ENCODE results near the gene RPL18A.

Gene RPL18A

DNA sequence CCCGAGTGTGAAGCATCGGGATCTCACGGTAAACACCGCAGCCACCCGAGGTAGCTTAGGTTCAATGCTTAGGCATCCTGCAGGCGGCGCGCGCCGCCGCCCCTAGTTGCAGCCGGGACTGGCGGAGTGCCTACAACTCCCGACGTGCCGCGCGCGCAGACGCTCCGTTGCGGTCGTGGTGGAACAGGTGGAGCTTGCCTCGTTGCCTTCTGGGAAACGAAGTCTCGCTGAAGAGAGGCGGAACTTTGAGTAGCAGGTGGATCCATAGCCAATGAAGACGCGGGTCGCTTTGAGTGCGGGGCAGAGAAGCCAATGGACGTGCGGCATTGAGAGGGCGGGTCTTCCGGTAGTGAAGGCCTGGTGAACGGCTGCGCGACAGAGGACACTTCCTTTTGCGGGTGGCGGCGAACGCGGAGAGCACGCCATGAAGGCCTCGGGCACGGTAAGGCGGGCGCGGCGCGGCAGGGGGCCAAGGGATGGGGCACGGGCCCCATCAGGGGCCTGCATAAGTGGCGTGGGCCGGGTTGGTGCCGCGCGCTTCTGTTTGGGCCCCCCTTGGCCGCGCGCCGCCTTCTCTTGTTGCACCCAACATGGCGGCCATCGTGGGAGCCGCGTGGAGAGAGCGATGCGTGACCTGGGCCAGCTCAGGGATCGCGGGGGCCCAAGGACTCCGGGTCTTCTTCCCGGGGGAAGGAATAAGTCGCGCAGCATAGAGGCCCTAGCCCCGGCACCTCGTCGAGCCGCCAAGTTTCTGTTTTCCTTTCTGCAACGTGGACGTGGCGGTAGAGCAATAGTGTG lies at the start of gene RPL18A:
RPL18A (plus strand) TSS at position 378 of the 798 bp plus-strand sequence; CDS start at position 425, 47 bp downstream.
- peak; percentile 96 for ATAC-seq
- DNase-seq: peak; percentile 97

DNA sequence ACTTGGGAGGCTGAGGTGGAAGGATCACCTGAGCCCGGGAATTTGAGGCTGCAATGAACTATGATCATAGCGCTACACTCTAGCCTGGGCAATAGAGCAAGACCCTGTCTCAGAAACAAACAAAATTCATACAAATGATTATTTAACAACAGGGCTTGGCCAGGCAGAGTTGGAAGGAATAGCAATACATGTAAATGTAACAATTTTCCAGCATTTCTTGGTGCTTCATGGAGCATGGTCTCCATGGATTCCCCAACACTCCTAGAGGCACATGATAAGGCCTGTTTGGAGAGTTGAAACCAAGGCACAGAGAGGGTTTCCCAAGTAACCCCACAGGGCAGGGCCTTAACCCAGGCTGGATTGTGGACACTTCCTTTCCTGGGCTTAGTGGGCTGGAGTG lies 48.6 kb upstream of the RPL18A start:
- DNase-seq: no peak
- no peak for ATAC-seq

DNA sequence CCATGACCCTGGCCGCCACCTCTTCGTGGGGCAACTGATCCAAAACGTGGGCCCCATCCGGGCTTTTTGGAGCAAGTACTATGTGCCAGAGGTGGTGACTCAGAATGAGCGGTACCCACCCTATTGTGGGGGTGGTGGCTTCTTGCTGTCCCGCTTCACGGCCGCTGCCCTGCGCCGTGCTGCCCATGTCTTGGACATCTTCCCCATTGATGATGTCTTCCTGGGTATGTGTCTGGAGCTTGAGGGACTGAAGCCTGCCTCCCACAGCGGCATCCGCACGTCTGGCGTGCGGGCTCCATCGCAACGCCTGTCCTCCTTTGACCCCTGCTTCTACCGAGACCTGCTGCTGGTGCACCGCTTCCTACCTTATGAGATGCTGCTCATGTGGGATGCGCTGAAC lies 48.0 kb upstream of the RPL18A start:
- no peak for DNase-seq
- ATAC-seq: no peak

DNA sequence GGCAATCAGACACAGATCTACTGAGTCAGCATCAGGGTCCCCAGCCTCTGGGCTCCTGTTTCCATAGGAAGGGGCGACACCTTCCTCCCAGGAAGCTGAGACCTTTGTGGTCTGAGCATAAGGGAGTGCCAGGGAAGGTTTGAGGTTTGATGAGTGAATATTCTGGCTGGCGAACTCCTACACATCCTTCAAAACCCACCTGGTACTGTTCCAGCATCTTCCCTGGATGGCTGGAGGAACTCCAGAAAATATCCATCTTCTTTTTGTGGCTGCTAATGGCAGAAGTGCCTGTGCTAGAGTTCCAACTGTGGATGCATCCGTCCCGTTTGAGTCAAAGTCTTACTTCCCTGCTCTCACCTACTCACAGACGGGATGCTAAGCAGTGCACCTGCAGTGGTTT lies 47.6 kb upstream of the RPL18A start:
- ATAC-seq (no peak), DNase-seq (no peak)

DNA sequence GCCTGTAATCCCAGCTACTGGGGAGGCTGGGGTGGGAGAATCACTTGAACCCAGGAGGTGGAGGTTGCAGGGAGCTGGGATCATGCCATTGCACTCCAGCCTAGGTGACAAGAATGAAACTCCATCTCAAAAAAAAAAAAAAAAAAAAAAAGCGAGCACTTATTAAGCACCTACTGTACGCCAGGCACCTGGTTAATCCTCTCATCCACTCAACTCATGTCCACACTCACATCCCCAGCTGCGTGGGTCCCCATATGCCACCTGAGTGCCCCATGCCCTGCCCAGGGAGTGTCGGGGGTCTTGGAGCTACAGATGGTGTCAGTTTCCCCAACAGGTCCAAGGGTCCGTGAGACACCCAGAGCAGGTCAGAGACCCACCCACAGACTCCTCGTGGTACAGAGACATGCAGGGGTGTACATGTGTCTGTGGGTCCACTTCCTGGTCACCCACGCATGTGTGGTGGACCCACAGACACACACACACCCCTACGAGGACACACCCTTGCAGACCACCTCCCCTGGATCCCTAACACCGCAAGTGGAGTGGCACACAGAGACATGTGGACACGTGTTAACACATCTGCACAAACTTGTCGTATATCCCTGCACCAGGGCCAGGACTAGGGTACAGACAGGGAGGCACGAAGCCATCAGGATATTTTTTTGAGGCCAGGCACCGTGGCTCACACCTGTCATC lies 41.9 kb upstream of the RPL18A start:
- ATAC-seq (no peak), DNase-seq (no peak)

DNA sequence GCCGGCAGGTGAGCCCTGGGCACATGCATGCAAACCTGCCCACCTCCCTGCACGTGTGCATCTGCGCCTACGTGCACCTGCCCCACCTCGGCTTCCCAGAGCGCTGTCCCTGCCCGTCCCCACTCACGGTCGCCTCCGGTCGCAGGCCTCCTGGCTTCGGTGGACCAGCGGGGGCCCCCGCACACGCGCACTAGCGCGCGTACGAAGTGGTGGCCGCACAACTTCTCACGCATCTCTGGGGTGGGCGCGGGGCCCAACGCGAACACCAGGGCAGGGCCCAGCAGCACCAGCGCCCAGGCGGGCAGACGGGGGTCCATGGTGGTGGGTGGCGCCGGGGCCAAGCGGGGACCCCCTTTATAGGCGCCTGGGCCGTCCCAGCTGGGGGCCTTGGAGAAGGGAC lies 38.5 kb upstream of the RPL18A start, which contains the start of gene INSL3:
INSL3 (minus strand) TSS at position 330 of the 400 bp plus-strand sequence; CDS start at position 317, 13 bp downstream.
- DNase-seq (no peak), ATAC-seq (peak; percentile 8)

DNA sequence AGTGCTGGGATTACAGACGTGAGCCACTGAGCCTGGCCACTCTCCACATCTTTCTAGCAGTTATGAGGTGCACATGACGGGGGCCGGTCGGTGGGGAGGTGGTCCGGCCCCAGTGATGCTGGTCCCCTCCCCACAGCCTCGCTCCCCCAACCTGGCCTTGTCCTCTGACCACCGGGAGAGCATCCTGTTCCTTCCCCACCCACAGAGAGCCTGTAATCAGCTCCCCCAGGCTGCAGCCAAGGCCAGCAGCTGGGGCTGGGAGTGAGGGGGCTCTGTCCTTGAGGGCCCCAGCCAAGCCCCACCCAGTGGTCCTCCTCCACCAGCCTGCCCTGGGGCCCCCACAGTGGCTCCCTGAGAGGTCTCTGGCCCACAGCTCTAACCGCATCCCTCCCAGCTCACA lies 35.4 kb upstream of the RPL18A start:
- ATAC-seq: no peak
- no peak for DNase-seq

DNA sequence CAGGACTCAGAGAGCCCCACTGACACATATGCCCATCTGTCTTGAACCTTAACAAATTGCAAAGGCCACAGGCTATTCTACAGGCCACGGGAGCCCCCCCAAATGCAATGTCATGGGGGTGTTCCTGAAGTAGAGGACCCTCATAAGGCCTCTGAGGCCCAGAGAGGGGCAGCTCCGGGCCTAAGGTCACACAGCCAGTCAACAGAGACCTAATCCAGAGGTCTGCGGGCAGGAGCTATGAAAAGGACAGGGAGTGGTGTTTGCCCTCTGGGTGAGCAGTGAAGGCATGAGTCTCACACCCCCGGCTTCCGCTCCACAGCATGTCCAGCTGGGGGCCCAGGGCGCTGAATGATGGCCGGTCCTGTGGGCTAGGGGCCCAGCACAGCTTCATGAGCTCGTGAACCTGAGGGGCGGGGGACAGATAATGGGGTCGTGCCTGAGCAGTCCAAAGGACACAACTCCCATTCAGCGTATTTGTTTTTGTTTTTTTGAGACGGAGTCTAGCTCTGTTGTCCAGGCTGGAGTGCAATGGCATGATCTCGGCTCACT lies 33.1 kb upstream of the RPL18A start:
- DNase-seq: no peak
- no peak for ATAC-seq

DNA sequence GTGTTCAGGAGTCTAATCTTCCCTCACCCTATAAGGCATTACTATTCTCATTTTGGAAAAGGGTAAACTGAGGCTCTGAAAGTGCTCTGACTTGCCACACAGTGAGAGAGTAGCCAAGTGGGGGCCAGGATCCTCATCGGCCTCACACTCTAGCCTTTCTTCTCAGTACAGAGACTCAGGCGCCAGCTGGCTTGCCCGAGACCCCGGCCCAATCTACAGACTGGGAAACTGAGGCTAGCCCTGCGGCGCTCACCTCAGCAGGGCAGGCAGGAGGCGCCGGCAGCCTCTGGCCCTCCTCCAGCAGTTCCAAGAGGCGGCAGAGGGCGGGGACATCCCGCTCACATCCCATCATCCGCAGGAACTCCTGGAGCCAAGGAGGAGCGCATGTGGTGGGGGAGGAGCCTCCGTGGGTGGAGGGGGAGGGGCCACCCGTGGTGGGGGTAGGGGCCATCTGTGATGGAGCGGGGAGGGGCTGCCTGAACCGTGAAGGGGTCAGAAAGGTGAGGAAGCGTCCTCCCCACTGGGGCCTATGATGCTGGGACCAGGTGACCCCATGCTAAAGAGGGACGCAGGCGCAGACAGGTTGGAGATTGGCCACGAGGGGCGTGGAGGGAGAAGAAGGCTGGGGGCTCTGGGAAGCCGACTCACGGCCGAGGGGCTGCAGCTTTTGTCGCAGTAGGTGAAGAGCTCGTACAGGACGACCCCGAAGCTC lies 29.7 kb upstream of the RPL18A start:
- ATAC-seq: no peak
- no peak for DNase-seq

DNA sequence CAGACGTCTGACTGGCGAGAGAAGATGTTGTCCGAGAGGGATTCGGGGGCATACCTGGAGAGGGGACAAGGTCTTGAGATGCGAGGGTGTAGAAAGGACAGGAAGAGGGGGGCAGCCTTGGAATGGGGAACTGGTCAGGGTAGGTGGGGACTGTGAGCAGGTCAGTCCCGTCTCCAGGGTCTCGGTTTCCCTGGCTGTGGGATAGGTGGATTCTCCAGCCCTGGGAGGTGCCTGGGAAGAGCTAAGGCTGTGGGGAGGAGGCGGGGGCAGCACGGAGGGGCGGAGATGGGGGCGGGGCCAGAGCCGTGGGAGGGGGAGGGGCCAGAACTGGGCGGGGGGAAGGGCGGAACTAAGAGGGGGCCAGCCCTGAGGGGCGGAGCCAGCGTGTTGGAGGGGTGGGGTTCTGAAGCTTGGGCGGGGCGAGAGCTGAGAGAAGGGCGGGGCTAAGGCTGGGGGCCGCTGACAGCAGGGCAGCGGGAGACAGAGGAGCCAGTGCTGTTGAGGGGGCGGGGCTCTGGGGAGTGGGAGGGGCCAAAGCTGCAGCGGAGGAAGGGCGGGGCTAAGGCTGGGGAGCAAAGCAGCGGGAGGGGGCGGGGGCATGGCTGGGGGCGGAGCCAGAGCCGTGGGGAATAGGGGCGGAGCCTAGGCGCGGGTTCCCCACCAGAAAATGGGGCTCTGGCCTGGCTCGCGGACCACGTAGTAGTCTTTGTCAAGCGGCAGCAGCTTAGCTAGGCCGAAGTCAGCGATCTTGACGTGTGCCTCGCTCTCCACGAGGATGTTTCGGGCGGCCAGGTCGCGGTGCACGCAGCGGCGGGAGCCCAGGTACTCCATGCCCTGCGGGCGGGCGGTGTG lies 28.9 kb upstream of the RPL18A start:
- DNase-seq: peak; percentile 72
- ATAC-seq: peak; percentile 64

DNA sequence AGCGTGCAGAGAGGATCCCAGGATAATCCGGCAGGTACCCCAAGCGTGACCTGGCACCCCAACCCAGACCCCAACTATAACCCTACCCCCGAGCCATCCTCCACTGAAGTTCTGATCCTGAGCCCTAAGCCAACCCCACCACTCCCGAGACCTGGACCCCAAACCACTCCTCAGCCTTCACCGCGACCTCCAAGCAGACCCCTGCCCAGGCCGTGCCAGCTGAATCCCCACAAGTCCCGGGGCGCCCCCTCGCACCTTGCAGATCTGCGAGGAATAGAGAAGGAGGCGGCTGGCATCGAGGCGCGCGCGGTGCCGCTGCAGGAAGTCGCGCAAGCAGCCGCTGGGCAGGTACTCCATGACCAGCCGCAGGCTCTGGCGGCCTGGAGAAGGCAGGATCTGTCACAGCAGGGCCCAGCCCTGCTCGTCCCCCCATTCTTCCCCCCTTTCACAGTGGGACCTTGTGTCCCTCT lies 28.3 kb upstream of the RPL18A start:
- DNase-seq (no peak), ATAC-seq (no peak)

DNA sequence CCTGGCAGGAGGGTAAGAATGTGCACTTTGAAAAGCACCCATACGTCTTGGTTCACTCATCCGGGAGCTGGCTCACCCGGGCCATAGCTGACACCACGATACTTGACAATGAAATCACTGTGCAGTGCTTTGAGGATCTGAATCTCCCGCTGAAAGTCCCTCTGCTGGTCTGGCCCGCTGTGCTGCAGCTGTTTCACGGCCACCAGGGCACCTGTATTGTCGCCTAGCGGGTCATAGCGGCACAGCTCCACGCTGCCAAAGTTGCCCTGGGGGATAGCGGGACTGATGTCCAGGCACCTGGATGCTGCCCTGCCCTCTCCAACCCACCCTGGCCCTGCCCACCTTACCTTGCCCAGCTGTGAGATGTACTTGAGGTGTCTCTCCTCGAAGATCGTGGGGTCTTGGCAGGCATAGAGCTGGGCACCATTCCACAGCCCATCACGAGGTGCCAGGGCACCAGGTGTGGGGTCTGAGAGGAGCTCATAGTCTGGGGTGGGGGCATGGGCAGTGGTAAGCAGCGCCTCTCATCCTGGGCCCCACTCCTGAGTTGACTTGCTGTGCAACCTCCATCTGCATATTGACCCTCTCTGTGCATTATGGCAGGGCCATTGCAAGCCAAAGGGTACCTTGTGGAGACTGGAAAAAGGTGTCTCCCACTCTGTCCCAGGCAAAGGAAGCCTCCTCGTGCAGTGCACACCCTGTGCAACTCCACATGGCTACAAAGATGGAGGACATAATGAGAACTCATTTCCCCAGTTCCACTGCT lies 27.1 kb upstream of the RPL18A start:
- DNase-seq (no peak), ATAC-seq (no peak)

DNA sequence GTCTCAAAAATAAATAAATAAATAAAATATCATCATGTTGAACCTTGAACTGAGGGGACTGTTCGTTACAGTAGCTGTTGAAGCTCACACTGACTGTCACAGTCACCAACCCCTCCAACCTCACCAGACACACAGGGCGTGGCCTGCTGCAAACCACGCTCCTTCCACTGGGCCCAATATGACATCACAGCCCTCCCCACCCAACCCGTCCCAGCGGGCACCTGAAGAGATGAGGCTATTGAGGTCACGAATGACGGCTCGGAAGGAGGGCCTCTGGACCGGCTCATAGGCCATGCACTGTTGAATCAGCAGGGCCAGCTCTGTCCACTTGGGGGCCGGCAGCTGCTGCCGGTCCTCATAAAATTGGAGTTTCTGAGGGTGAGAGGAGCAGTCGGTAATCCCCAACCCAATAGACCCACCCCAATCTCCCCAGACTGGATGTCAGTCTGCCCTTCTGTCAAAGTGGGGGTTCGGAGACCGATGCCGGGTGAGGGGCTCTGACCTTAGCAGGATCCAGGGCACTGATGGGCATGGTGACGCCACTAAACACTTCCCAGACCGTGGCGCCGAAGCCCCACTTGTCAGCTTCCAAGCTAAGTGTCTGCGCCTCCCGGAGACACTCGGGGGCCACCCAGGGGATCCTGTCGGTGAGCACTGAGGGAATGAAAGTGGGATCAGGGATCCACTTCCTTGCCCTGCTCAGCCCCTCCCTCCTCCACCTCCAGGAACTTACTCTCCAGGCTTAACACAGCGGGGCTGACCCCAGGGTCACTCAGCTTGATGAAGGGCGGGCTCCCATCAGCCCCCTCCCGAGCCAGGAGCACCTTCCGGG lies 25.1 kb upstream of the RPL18A start:
- DNase-seq: no peak
- no peak for ATAC-seq

DNA sequence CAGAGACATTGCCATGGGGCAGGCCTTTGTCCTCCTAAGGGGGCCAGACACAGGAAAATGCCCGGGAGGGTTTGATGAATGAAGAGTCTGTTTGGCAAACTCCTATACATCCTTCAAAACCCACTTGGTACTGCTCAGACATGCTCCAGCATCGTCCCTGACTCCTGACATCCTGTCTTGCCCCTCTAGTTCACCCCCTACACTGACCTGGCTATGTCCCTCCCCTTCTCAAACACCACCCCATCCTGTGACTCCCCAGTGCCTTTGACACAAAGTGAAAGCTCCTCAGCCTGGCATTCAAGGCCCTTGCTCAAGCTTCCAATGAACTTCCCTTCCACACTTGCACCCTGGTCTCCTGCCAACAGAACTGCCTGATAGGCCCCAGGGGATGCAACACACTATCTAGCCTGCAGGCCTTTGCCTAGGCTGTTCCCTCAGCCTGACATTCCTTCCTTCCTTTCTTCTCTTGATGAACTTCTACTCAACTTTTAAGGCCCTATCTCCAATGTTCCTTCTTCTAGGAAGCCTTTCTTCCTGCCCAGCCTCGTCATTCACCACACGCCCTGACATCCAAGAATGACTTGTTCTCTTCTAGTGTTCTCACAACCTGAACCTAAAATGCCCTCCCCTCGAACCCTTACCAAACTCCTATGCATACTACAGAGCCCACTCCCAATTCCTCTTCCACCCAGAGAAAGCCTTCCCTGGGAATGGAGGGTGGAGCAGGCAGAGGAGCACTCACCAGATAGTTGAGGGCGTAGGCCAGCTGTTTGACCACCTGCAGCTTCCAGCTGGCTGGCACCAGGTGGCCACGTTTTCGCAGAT lies 24.3 kb upstream of the RPL18A start:
- no peak for DNase-seq

DNA sequence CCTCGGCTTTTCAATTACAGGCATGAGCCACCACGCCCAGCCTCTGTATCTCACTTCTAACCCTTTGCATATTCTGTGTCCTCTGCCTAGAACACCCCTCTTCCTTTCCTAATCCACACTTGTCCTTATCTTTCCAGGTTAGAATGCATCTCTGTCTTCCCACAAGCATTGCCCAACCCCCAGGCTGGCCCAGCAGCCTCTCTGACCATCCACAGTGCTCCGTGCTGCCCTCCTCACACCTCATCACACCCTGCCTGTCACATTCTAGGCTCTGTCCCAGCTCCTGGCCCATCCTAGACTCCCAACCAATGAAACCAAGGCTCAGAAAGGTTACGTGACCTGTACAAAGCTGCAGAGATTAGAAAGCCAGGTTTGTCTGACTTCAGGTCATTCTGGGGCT lies 23.2 kb upstream of the RPL18A start:
- DNase-seq (no peak), ATAC-seq (no peak)

More for the DNA sequence above, 24.3 kb upstream of the RPL18A start:
- ATAC-seq: no peak

DNA sequence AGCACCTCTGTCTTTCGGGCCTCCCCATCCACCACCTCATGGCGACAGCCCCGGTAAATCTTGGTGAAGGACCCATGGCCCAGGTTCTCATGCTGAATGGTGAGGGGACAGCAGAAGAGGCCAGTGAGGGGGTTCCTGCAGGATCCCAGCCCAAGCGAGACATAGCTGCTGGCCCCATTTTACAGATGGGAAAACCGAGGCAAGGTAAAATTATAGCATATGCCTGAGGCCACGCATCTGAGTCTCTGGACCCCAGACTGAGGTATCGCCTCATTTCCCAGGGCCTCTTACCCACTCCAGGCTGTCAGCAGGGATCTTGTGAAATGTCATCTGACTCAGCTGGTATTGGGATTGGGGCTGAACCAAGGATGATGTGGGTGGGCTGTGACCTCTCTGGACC lies 21.7 kb upstream of the RPL18A start:
- no peak for DNase-seq
- ATAC-seq: no peak

DNA sequence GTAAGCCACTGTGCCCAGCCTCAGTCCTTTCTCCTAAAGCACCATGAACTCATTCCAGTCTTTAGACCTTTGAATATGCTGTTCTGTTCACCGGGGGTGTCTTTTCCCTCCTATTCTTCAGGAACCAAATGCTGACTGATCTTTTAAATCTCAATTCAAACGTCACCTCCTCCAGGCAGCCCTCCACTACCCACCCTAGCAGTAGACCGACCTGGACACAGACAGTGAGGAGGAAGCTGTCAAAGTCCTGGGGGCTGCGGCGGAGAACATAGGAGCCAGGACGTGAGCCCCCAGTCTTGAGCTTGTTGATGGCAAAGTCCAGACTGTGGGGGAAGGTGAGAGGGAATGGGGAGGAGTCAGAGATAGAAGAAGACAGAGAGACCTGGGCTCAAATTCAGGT lies 19.7 kb upstream of the RPL18A start:
- no peak for ATAC-seq
- DNase-seq: no peak

DNA sequence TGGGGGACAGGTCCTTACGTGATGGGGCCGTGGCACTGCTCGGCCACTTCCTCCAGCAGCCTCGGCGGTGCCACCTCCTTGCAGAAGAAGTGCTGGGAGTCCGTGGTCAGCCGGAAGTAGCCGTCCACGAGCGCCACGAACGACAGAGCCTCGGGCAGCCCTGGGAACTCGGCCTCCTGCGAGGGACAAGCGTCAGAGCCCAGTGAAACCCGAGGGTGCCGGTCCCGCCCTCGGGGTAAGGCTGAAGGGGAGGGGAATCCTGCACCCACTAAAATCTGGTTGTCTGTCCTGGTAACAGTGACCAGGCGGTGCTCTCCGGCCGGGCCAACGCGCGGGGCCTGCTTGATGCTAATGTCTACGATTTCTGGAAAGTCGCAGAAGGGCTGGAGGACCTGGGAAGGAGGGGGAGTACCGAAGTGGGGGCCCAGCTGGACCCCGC lies 18.3 kb upstream of the RPL18A start:
- DNase-seq: no peak
- ATAC-seq: no peak
